Neural crest cell (in vitro differentiated cells): ENCODE data around the gene PTCD2. TPM values are rescaled to one million over a fixed set of nuclear protein-coding genes. Genes with fewer than 3 reads are reported as not detected.

Experiments
- DNase-seq: peaks from one replicate; pipeline ENCODE4 v3.0.0; 2021; ENCODE audit warnings: low read depth, mixed read lengths, low spot score
- H3K27ac Mint-ChIP-seq: one replicate; pipeline ENCODE4 v1.8.0; 2021; ENCODE audit warnings: mild to moderate bottlenecking, mixed read lengths; ENCODE audit not compliant: unreplicated experiment
- H3K27me3 Mint-ChIP-seq: 2 replicates; pipeline ENCODE4 v1.8.0; 2021; ENCODE audit warnings: low read depth, mild to moderate bottlenecking, mixed read lengths
- H3K36me3 Mint-ChIP-seq: 2 replicates; pipeline ENCODE4 v1.8.0; 2021; ENCODE audit warnings: low read depth, mild to moderate bottlenecking, mixed read lengths
- H3K4me1 Mint-ChIP-seq: 2 replicates; pipeline ENCODE4 v1.8.0; 2021; ENCODE audit warnings: mixed read lengths
- H3K4me3 Mint-ChIP-seq: one replicate; pipeline ENCODE4 v1.8.0; 2021; ENCODE audit warnings: mild to moderate bottlenecking, mixed read lengths
- H3K9me3 Mint-ChIP-seq: 2 replicates; pipeline ENCODE4 v1.8.0; 2021; ENCODE audit warnings: mixed read lengths
- total RNA-seq: library from RNA; stranded (reverse); gene quantifications from 2 replicates; pipeline ENCODE4 v1.2.1, GENCODE V29; 2021
- TF ChIP-seq, protein P1 (sequence below): fragments of 200-600 bp; sonication (generic); conservative IDR thresholded peaks from 2 replicates; pipeline ENCODE4 v1.5.0; 2021; ENCODE audit warnings: antibody characterized with exemption, mild to moderate bottlenecking

PTCD2 gene
- total RNA-seq, 1 donor from 2014 or later = 13.6 TPM

- H3K4me1 Mint-ChIP-seq = no peaks in the 10 kb centered on the region
- H3K36me3 Mint-ChIP-seq = peaks cover 27% of the 10 kb centered on the region
- TF ChIP-seq, protein P1, sequence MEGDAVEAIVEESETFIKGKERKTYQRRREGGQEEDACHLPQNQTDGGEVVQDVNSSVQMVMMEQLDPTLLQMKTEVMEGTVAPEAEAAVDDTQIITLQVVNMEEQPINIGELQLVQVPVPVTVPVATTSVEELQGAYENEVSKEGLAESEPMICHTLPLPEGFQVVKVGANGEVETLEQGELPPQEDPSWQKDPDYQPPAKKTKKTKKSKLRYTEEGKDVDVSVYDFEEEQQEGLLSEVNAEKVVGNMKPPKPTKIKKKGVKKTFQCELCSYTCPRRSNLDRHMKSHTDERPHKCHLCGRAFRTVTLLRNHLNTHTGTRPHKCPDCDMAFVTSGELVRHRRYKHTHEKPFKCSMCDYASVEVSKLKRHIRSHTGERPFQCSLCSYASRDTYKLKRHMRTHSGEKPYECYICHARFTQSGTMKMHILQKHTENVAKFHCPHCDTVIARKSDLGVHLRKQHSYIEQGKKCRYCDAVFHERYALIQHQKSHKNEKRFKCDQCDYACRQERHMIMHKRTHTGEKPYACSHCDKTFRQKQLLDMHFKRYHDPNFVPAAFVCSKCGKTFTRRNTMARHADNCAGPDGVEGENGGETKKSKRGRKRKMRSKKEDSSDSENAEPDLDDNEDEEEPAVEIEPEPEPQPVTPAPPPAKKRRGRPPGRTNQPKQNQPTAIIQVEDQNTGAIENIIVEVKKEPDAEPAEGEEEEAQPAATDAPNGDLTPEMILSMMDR = no peak
- no peak overlapping the region for H3K27ac Mint-ChIP-seq
- DNase-seq = no peak
- no peaks in the 10 kb centered on the region for H3K27me3 Mint-ChIP-seq
- no peak overlapping the region for H3K4me3 Mint-ChIP-seq
- H3K9me3 Mint-ChIP-seq = no peaks in the 10 kb centered on the region
Observed at GRCh38 chr5:72330712-72331111, 10.5 kb downstream of the PTCD2 start.

DNA sequence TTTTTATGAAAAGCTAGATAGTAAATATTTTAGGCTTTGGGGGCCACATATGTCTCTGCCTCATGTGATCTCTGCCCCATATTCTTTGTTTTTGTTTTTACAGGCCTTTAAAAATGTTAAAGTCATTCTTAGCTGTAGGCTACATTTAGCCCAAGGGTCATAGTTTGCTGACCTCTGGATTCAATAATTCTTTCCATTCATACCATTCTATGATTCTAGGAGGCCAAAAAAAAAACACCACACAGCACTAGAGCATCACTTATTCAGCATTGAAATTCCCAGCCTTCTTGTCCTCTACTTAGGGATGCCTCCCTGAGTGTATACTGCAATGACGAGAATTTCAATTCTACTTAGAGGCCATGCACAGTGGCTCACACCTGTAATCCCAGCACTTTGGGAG is 17.0 kb downstream of the PTCD2 start:
- no peak for DNase-seq
- Mint-ChIP-seq H3K4me3 (no peak overlapping the region), H3K36me3 (peaks cover 16% of the 10 kb centered on the region), H3K9me3 (no peaks in the 10 kb centered on the region), H3K27ac (no peak overlapping the region), H3K4me1 (peaks cover 7% of the 10 kb centered on the region), H3K27me3 (no peaks in the 10 kb centered on the region)
- TF ChIP-seq, protein P1 = no peak

GRCh38 chr5:72338689-72339209 is 18.6 kb downstream of the PTCD2 start:
- H3K27ac Mint-ChIP-seq = peak overlapping the region; percentile 39
- H3K9me3 Mint-ChIP-seq = no peaks in the 10 kb centered on the region

GRCh38 chr5:72346398-72346797 is 26.2 kb downstream of the PTCD2 start:
- Mint-ChIP-seq H3K27ac (no peak overlapping the region), H3K36me3 (peaks cover 7% of the 10 kb centered on the region), H3K27me3 (no peaks in the 10 kb centered on the region), H3K4me1 (no peaks in the 10 kb centered on the region), H3K9me3 (no peaks in the 10 kb centered on the region), H3K4me3 (no peak overlapping the region)
- DNase-seq = no peak
- TF ChIP-seq, protein P1 = no peak

More at GRCh38 chr5:72338689-72339209, 18.6 kb downstream of the PTCD2 start:
- Mint-ChIP-seq H3K4me3 (no peak overlapping the region), H3K4me1 (peaks cover 7% of the 10 kb centered on the region), H3K36me3 (peaks cover 15% of the 10 kb centered on the region), H3K27me3 (no peaks in the 10 kb centered on the region)
- TF ChIP-seq, protein P1 = no peak
- no peak for DNase-seq

- no peaks in the 10 kb centered on the region for H3K27me3 Mint-ChIP-seq
- H3K27ac Mint-ChIP-seq = no peak overlapping the region
- TF ChIP-seq, protein P1 = no peak
- H3K4me1 Mint-ChIP-seq = no peaks in the 10 kb centered on the region
- H3K36me3 Mint-ChIP-seq = peaks cover 7% of the 10 kb centered on the region
- no peak for DNase-seq
- H3K4me3 Mint-ChIP-seq = no peak overlapping the region
- H3K9me3 Mint-ChIP-seq = no peaks in the 10 kb centered on the region
Observed at GRCh38 chr5:72347801-72348308, 27.7 kb downstream of the PTCD2 start.
